ENCODE measurements around the gene KAT2B. TPM values are rescaled to one million over a fixed set of nuclear protein-coding genes. Genes with fewer than 3 reads are reported as not detected.
"Not testable (repeated sequence)": the region's sequence is repeated elsewhere in the genome, so short reads cannot be mapped to it uniquely, and the experiment has no call there.

Gene KAT2B
- total RNA-seq (2014; rRNA removed; shearing (Covaris generic)), result 1.5 and 1.7 TPM in 2 replicates

DNA sequence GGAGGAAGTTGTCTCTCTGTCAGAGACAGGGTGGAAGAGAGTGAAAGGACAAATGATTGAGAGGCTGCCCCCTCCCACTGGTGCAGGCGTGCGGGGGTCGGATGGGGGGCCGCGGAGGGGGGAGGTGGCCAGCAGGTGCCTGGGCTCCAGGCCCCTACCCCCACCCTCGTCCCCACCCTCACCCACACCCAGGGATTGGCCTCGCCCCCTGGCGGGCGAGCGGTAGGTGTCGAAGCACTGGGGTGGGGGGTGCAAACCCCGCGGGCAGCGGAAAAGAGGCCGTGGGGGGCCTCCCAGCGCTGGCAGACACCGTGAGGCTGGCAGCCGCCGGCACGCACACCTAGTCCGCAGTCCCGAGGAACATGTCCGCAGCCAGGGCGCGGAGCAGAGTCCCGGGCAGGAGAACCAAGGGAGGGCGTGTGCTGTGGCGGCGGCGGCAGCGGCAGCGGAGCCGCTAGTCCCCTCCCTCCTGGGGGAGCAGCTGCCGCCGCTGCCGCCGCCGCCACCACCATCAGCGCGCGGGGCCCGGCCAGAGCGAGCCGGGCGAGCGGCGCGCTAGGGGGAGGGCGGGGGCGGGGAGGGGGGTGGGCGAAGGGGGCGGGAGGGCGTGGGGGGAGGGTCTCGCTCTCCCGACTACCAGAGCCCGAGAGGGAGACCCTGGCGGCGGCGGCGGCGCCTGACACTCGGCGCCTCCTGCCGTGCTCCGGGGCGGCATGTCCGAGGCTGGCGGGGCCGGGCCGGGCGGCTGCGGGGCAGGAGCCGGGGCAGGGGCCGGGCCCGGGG, at the start of gene KAT2B:
KAT2B (plus strand) TSS at position 682 of the 783 bp plus-strand sequence; CDS start at position 714, 32 bp downstream.
- peak; percentile 51 for DNase-seq (ENCODE audit: low spot score)

DNA sequence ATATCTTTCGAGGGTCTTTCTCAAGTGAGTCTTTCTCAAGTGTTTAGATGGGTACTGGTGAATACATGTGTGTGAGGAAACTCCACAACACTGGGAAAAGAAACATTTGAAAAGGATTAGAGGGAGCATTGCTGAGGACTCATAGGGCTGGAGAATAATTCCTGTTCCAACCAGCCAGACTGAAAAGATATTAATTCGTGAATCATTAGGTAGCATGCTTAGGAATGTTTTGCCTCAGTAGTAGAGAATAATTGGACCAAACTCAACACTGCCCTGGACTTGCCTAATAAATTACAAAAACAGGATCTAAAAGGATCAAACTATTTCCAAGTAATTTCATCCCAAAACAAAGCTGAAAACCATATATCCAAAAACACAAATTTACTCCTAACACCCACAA, 45.5 kb upstream of the KAT2B start:
- no peak for DNase-seq (ENCODE audit: low spot score)

DNA sequence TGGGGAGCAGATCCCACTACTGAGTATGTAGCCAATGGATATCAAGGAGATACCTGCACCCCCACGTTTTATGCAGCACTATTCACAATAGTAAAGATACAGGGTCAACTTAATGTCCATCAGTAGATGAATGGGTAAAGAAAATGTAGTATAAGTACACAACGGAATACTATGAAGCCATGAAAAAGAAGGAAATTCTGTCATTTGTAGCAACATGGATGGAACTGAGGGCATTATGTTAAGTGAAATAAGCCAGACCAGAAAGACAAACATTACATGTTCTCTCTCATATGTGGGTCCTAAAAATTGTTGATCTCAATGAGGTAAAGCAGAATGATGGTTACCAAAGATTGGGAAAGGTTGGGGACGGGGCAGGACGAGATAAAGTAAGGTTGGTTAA, 42.7 kb upstream of the KAT2B start:
- DNase-seq (ENCODE audit: low spot score), result no peak

DNA sequence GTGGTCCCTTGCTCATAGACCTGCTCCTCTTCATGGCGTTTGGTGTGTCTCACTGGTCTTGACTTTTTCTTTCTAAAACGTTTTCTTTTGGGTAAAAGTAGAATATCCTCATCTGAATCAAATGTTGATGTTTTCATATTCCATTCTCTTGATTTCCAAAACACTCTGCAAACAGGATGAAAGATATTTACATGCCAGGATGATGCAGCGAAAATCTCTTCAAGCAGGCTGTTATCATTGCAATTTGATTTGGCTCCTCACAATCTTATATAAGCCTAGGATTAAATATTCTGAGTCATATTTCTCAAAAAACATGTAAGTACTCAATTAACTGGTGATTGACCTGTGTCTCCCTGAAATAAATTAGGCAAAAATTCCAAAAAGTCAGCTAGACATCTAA, 38.3 kb upstream of the KAT2B start:
- DNase-seq (ENCODE audit: low spot score), result no peak

DNA sequence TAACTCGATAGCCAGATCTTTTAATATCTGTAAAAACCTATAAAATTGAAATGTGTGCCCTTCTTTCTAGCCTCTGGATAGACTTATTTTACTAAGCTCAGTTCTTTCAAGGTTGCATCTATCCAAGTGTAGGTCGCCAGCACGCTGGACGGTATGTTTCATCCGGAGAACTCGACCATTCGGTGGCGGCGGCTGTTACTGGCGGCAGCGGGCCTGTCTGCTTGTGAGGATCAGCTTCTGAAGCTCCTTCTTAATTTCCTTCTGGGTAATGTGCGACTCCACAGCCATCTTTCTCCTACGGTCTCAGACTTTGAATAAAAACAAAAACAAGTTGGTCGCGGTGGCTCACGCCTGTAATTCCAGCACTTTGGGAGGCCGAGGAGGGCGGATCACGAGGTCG, 32.3 kb upstream of the KAT2B start:
- no peak for DNase-seq (ENCODE audit: low spot score)

DNA sequence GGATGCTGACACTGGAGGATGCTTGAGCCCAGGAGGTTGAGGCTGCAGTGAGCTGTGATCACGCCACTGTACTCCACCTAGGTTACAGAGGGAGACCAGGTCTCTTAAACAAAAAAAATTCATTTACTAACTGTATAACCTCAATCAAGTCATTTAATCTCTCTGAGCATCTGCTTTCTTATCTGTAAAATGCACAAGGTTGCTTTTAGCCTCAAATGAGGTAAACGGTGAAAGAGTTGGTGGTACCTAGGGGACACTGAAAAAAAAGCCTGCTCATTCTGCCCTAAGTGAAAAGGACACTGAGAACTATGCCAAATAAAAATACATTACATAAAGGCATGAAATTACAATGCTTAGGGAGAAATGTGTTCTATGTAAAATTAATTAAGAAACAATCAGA, 31.6 kb upstream of the KAT2B start:
- no peak for DNase-seq (ENCODE audit: low spot score)

DNA sequence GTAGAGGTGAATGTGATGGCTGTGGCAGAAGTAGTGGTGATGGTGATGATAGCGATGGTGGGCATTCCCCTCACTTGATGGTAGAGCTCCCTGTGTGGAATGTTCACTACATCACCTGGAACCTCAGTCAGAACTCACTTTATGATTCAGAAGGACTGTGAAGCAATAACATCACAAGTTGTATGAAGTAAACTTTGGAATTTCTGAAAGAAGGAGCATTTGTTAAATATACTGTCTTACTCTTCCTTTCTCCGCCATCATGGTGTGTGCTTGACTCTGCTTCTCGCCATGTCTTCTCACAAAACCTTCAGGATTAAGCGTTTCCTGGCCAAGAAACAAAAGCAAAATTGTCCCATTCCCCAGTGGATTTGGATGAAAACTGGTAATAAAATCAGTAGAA, 28.1 kb upstream of the KAT2B start, which contains the start of gene PP2D1:
PP2D1 (minus strand) TSS at position 101 of the 400 bp plus-strand sequence. CDS start 192 bp downstream, outside the sequence.
- no peak for DNase-seq (ENCODE audit: low spot score)

DNA sequence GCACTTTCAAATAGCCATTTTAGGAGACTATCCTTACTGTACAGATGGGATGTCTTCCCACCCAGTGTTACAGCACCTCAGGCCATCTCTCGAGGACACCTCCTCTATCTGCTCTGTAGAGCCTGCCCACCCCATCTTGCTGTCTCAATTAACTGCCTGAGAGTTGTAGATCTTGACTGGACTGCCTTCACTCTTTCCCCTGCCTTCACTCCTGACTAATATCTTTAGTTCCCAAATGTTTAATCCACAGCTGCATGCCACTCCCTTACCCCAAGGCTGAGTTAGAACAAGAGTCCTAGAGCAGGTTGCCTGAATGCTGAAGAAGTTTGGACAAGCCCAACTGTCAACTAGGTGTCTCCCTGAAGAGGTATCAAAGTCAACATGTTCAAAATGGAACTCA, 26.9 kb upstream of the KAT2B start:
- no peak for DNase-seq (ENCODE audit: low spot score)

DNA sequence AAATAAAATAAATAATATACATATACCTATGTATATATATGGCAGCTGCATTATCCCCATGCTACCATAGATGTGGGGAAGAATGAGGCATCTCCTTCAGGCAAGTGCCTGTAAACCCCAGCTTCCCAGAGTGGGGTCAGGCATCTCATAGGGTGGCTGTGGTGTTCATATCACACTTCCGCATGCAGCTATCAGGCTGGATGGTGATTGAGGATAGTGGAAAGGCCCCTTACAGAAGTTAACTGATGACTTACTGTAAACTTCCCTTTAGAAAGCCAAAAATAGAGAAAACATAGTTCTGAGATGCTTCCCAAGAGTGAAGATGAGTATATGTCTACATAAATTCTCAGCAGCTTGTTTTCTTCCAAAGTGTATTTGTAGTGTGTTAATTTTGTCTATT, 24.7 kb upstream of the KAT2B start:
- no peak for DNase-seq (ENCODE audit: low spot score)

DNA sequence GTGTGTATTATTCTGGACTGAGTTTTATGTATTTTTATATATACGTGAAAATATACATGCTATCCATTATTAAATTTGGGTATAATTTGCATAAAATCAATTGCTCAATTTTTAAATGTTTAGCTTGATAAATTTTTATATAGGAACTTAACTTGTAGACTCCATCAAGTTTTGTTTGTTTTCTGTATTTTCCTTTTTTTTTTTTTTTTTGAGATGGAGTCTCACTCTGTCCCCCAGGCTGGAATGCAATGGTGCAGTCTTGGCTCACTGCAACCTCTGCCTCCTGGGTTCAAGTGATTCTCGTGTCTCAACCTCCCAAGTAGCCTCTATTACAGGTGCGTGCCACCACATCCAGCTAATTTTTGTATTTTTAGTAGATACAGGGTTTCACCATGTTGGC, 24.2 kb upstream of the KAT2B start:
- DNase-seq (ENCODE audit: low spot score), result not testable (repeated sequence)

DNA sequence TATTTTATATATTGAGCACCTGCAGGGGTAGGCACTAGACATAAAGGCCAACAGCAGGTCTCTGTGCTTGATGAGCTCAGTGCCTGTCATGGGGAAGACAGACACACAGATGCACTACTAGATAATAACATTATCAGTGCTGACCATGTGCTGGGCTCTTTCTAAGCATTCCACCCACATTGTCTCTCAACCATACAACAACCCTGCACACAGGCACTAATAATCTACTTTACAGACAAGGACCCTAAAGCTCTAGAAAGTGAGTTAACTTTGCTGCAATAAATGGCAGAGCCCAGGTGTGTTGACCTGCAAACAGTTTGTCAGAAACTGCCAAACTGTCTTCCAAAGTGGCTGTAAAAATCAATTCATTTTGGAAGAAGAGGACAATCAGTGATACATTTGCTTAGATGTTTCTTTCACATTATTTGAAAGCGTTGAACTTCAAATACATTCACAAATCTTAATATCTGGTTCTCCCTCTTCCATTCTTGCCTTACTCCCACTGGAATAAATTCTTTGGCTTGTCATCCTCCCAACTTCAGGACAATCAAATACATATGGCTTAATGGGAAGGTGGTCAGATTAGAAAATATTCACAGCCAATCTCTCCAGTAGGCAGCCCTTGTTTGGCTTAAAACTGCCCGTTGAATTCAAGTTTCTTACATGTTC, 17.2 kb upstream of the KAT2B start:
- no peak for DNase-seq (ENCODE audit: low spot score)

DNA sequence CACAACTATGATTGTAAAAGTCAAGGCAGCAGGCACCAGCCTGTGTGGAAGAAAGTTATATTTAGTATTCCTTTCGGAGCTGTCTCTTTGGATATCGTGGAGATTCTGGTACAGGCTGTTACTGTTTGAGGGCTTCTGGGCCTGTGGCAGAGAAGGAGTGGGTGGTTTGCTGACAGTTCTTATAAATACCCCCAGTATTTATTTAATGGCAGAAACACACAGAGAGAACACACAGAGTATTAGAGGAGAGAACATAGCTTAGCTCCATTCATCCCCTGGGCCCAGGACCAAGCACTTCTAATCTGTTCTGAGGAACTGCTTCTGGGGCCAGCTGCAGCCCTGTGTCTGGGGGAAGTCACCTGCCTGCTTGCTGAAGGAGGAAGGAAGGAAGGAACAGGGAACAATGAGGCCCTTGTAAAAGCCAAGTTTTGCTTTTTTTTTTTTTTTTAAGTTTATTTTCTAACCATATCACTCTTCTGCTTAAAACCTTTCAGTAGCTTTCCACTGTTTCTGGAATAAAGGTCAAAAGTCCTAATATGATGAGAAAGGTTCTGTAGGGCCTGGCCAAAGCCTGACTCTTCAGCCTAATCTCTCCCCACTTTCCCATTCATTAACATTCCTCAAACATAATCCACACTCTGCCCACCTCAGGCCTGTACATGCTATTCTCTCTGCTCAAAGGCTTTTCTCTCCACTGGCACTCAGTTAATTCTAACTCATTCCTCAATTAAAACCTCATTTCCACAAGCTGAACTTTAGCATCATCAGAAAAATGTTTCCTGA, 16.4 kb upstream of the KAT2B start:
- no peak for DNase-seq (ENCODE audit: low spot score)

DNA sequence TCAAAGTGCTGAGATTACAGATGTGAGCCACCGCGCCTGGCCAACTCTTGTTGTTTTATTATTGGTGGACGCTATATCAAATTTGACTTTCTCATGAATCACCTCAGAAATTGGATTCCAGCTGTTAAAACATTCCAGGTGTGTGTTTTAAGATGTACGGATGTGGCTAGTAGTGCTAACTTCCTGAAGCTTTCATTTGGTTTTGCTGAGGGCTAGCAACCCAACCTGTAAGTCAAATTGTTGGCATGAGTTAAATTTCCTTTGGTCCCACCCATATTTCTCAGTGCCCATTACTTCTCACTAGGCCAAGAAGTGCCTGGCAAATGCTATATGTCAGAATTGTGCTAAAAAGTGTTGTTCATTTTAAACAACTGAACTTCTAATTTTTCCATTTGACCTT, 13.1 kb upstream of the KAT2B start:
- DNase-seq (ENCODE audit: low spot score), result no peak

DNA sequence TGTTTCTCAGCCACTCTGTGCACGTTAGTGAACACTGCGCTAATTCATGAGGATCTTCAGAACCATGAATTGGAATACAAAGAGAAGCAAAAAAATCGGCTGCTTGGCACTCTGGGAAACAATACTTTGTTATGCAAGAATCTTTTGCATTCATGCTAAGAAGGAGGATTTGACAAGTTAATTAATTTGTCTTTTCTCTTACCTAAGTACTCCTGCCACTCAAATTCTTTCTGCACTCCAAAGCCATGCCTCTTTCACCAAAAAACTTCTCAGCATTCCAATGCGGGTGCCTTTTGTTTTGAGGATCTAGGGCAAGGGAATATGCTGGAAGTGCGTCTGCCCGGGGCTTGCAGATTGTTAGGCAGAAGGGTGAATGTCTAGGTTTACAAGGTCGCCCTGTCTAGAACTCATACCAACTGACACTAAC, 11.3 kb upstream of the KAT2B start:
- DNase-seq (ENCODE audit: low spot score), result no peak

DNA sequence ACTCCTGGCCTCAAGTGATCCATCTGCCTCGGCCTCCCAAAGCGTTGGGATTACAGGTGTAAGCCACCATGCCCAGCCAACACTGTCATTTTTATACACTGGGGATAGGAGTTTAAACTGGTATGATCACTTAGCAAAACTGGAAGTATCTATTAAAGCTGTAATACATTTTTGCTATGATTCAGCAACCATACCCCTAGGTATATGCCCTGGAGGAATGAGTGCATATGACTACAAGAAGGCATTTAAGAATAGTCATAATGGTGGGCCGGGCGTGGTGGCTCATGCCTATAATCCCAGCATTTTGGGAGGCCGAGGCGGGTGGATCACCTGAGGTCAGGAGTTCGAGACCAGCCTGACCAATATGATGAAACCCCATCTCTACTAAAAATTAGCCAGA, 8.3 kb upstream of the KAT2B start:
- not testable (repeated sequence) for DNase-seq (ENCODE audit: low spot score)

DNA sequence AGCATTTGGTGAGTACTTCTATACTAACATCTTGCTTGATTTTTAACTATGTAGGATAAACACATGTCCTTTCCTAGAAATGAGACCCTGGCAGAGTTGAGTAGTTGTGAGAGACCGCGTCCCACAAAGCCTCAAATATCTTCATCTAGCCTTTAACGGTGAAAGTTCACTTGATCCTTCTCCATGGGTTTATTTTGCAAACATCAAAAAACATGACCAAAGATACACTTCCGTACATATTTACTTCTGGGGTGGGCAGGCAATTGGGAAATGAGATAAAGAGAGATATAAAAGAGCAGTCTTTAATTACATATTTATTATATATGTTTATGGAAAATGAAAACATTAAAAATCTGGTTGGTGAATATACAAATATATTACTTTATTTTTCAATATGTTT, 5.2 kb upstream of the KAT2B start:
- DNase-seq (ENCODE audit: low spot score), result no peak

DNA sequence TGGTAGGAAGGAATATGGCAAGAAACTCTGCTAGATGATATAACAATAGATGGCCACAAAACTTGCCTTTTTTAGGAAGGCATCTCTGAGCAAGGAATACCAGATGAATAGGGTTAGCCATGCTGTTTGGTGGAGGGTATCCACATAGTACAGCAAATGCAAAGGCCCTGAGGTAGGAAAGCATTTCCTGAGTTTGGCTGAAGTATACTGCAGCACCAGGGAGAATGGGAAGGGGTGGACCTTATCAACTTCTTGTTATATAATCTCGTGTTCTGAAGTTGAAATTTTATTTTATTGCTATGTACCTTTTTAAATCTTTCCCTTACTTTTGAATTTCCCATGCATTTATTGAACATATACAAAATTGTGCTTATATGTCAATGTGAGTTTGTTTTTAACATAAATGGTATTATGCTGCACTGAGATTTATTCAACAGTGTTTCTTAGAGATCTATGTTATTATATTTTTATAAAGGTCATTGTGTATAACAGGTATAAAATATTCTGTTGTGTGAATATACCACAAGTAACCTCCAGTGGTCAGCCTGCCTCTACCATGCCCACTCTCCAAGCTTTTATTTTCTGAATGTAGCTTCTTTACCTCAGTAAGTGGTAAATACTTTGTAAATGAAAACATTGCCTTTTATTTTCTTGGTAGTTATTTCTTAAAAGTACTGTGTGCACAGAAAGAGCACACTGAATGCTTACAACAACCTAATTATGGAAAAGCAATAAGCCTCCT, 2.8 kb upstream of the KAT2B start:
- DNase-seq (ENCODE audit: low spot score), result no peak

DNA sequence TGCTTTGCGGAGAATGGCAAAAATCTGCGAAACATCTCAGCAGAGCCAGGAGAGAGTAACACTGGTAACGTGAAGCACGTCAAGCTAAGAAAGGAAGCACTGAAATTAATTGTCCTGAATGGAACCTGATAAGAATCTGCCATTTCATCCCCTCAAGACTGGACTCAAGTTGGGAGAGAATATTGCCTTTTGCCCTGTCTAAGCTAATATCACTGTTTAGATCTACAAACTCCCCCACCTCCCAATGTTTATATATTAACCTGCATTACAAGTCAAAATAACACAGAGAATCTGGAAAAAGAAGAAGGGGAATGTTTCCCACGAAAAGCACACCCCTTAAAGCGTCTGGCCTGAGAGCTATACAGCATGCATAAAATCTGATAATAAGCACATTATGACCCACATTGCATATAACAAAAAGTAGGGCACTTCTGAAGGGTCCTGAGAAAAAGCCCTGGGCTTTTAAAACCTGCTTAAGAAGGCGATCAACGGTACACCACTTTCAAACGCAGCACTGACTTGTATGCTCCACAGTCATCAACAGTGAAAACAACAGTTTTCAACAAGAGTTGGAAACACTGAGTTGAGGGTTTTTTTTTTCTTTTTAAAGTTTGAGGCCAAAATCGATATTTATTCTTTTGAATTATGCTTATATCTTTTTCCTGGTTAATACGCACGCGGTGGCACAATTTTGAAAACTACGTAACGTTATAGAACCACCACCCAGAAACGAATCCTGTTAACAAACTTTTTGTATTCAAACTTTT, 1.4 kb upstream of the KAT2B start:
- DNase-seq (ENCODE audit: low spot score), result no peak

DNA sequence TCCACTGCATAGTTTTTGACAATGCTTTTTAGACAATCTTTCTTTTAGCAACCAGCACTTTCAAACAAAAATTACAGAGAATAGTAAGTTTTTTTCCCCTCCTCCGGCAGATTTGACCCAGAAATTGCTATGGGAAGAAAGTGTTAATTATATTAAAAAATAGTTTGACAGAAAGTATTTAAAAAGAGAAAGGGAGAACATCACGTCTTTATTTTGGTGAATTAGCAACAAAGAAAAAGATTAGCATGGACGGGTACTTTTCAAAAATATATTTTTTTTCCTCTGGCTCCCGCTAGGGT, 831 bp upstream of the KAT2B start:
- no peak for DNase-seq (ENCODE audit: low spot score)

DNA sequence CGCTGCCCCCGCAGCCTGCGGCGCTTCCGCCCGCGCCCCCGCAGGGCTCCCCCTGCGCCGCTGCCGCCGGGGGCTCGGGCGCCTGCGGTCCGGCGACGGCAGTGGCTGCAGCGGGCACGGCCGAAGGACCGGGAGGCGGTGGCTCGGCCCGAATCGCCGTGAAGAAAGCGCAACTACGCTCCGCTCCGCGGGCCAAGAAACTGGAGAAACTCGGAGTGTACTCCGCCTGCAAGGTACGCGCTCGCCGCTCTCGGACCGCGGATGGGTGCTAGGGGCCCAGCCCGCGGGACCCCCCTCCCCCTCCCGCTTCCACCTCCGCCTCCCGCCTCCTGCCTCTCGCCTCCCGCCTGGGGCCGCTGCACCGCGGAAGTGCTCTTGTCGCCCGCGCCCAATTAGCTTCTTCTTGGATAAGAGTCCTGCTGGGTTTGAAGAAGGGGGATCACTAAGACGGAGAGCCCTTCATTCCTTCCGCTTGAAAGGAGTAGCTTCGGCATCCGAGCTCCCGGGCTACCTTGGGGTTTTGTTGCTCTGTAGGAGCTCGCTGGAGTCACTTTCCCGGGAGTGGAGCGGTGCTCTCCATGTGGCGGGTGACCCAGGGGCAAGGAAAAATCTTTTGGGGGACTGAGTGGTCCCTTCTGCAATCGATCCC, 426 bp downstream of the KAT2B start:
- peak; percentile 38 for DNase-seq (ENCODE audit: low spot score)

Data from HT-29 (cell line).